Measurements from ENCODE around the gene CRABP1.

CRABP1 gene

GRCh38 chr15:78355177-78355576 lies 15.0 kb downstream of the CRABP1 start:
- TF ChIP-seq, protein P1, sequence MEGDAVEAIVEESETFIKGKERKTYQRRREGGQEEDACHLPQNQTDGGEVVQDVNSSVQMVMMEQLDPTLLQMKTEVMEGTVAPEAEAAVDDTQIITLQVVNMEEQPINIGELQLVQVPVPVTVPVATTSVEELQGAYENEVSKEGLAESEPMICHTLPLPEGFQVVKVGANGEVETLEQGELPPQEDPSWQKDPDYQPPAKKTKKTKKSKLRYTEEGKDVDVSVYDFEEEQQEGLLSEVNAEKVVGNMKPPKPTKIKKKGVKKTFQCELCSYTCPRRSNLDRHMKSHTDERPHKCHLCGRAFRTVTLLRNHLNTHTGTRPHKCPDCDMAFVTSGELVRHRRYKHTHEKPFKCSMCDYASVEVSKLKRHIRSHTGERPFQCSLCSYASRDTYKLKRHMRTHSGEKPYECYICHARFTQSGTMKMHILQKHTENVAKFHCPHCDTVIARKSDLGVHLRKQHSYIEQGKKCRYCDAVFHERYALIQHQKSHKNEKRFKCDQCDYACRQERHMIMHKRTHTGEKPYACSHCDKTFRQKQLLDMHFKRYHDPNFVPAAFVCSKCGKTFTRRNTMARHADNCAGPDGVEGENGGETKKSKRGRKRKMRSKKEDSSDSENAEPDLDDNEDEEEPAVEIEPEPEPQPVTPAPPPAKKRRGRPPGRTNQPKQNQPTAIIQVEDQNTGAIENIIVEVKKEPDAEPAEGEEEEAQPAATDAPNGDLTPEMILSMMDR (IDR thresholded peaks at IDR 0.05; ENCODE audit: low read length, missing control alignments), result no peak
- no peak for DNase-seq (ENCODE audit: low read depth)
- H3K4me3 ChIP-seq (replicated peaks; ENCODE audit: low read depth, low read length), result no peak overlapping the region

DNA sequence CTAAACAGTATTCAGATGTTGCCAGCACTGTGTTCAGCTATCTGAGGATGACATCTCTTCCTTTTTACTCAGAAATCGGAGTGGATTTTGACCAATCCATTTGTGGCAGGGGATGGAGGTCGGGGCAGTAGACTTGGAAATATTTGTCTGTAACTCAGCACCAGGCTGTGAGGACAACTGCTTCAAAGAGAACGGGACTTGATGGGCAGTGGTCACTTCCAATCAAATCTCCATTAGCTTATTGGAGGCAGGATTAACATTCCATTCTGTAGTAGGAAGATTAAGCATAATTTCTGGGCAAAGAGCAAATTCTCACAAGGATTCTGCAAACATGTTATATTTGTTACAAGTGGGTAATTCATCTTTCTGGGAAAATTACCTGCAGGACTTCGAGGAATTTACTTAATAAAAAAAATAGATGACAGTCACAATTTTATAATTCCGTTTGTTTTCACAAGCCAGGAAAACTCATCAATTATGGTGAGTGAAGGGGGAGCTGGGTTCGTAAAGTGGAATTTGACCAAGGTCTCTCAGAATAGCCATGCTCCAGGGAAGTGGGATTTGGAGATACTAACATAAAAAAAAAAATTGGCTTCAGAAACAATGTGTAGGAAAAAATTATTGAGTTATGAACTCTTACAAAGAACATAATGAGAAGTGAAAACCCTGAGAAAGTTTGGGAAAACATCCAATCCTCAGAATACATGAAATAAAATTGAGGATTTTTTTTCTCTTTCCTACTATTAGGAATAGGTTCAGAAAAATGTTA lies 18.1 kb downstream of the CRABP1 start:
- TF ChIP-seq, protein P1 (IDR thresholded peaks at IDR 0.05; ENCODE audit: low read length, missing control alignments), result no peak
- DNase-seq (ENCODE audit: low read depth), result peak; percentile 33
- H3K4me3 ChIP-seq (replicated peaks; ENCODE audit: low read depth, low read length), result no peak overlapping the region

- H3K4me3 ChIP-seq (replicated peaks; ENCODE audit: low read depth, low read length), result no peak overlapping the region
- no peak for DNase-seq (ENCODE audit: low read depth)
- TF ChIP-seq, protein P1 (IDR thresholded peaks at IDR 0.05; ENCODE audit: low read length, missing control alignments), result no peak
These were observed 19.1 kb downstream of the CRABP1 start for GRCh38 chr15:78359041-78359808.

DNA sequence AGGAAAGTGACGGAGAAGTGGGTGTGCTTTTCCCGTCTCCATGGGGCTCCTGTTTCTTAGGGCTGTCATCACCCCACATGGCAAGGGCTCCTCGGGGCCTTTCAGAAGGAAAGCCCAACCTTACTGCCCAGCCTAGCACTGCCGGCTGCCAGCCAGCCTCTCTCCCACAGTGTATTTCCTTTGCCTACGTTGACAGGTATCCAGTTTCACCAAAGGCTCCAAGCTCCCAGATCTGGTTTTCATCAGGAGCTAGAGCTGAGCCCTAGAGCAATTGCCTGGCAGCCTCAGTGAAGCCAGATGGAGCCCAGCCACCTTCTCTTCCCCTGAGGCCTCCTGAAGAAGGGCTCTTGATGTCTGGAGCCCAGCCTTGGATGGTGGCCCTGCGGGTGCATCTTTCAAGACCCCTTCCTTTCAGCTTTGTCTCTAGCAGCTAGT lies 20.2 kb downstream of the CRABP1 start:
- TF ChIP-seq, protein P1 (IDR thresholded peaks at IDR 0.05; ENCODE audit: low read length, missing control alignments), result no peak
- no peak for DNase-seq (ENCODE audit: low read depth)
- H3K4me3 ChIP-seq (replicated peaks; ENCODE audit: low read depth, low read length), result no peak overlapping the region

- no peak for DNase-seq (ENCODE audit: low read depth)
- TF ChIP-seq, protein P1 (IDR thresholded peaks at IDR 0.05; ENCODE audit: low read length, missing control alignments), result no peak
These were observed 21.0 kb downstream of the CRABP1 start for GRCh38 chr15:78360958-78361718.

GRCh38 chr15:78361771-78362506 lies 21.8 kb downstream of the CRABP1 start:
- H3K4me3 ChIP-seq (replicated peaks; ENCODE audit: low read depth, low read length), result no peak overlapping the region
- TF ChIP-seq, protein P1 (IDR thresholded peaks at IDR 0.05; ENCODE audit: low read length, missing control alignments), result no peak
- no peak for DNase-seq (ENCODE audit: low read depth)

More at GRCh38 chr15:78360958-78361718, 21.0 kb downstream of the CRABP1 start:
- no peak overlapping the region for H3K4me3 ChIP-seq (replicated peaks; ENCODE audit: low read depth, low read length)

All from fibroblast of pulmonary artery (primary cell).